Measurements from ENCODE around the gene MS4A18. TPM values are rescaled to one million over a fixed set of nuclear protein-coding genes. Genes with fewer than 3 reads are reported as not detected.
A peak's percentile ranks its signal among the peaks of the same experiment; 100 is the strongest.

MS4A18 gene
- total RNA-seq, 1 donor from 2014 or later, result not detected

- ATAC-seq, result no peak
- intact Hi-C loops (cut with micrococcal nuclease), result no loop called here
- DNase-seq, result no peak
These were observed 56.9 kb downstream of the MS4A18 start for GRCh38 chr11:60781286-60781980.

- ATAC-seq (no peak), DNase-seq (no peak)
- intact Hi-C loops (cut with micrococcal nuclease), result no loop called here
These were observed 57.4 kb downstream of the MS4A18 start for GRCh38 chr11:60781981-60782316.

- ATAC-seq, result no peak
- DNase-seq, result no peak
- intact Hi-C loops (cut with micrococcal nuclease), result no loop called here
These were observed 58.0 kb downstream of the MS4A18 start for GRCh38 chr11:60782393-60783140.

- no peak for ATAC-seq
- DNase-seq, result no peak
- intact Hi-C loops (cut with micrococcal nuclease), result no loop called here
These were observed 58.6 kb downstream of the MS4A18 start for GRCh38 chr11:60783141-60783484.

- DNase-seq, result no peak
- intact Hi-C loops (cut with micrococcal nuclease), result no loop called here
- ATAC-seq, result no peak
These were observed 59.4 kb downstream of the MS4A18 start for GRCh38 chr11:60783911-60784310.

- ATAC-seq, result no peak
- DNase-seq, result no peak
- intact Hi-C loops (cut with micrococcal nuclease), result no loop called here
These were observed 60.6 kb downstream of the MS4A18 start, which contains the start of gene MS4A10 for GRCh38 chr11:60785136-60785535. MS4A10 (plus strand) TSS chr11:60785333; CDS start chr11:60790336, 5,003 bp downstream.

GRCh38 chr11:60785806-60786361, 61.4 kb downstream of the MS4A18 start:
- DNase-seq (no peak), ATAC-seq (peak; percentile 39)
- intact Hi-C loops (cut with micrococcal nuclease), result no loop called here

- peak; percentile 82 for DNase-seq
- intact Hi-C loops (cut with micrococcal nuclease), result no loop called here
These were observed 62.5 kb downstream of the MS4A18 start for GRCh38 chr11:60786811-60787567.

GRCh38 chr11:60788401-60789125, 64.0 kb downstream of the MS4A18 start:
- ATAC-seq, result no peak
- DNase-seq, result no peak

More at GRCh38 chr11:60786811-60787567, 62.5 kb downstream of the MS4A18 start:
- peak; percentile 91 for ATAC-seq

GRCh38 chr11:60790726-60791125, 66.2 kb downstream of the MS4A18 start:
- intact Hi-C loops (cut with micrococcal nuclease), result no loop called here
- DNase-seq (peak; percentile 16), ATAC-seq (no peak)

More at GRCh38 chr11:60788401-60789125, 64.0 kb downstream of the MS4A18 start:
- intact Hi-C loops (cut with micrococcal nuclease), result no loop called here

GRCh38 chr11:60791153-60791933, 66.8 kb downstream of the MS4A18 start:
- intact Hi-C loops (cut with micrococcal nuclease), result no loop called here

GRCh38 chr11:60792521-60792920, 68.0 kb downstream of the MS4A18 start:
- DNase-seq (no peak), ATAC-seq (no peak)
- intact Hi-C loops (cut with micrococcal nuclease), result no loop called here

More at GRCh38 chr11:60791153-60791933, 66.8 kb downstream of the MS4A18 start:
- ATAC-seq (no peak), DNase-seq (peak; percentile 16)

Other genes with a start within 250 kb of the MS4A18 start
- not detected for gene MS4A12, start 231.9 kb upstream of the MS4A18 start, total RNA-seq
- gene MS4A13, start 209.3 kb upstream of the MS4A18 start, total RNA-seq, result not detected
- gene MS4A8, start 25.1 kb upstream of the MS4A18 start, total RNA-seq, result not detected
- not detected for gene MS4A15, start 32.1 kb downstream of the MS4A18 start, total RNA-seq
- not detected for gene MS4A10, start 60.6 kb downstream of the MS4A18 start, total RNA-seq
- gene CCDC86, start 117.4 kb downstream of the MS4A18 start, total RNA-seq, result 9.7 TPM
- 3.1 TPM for gene PTGDR2, start 131.2 kb downstream of the MS4A18 start, total RNA-seq
- not detected for gene ZP1, start 142.8 kb downstream of the MS4A18 start, total RNA-seq
- 41.5 TPM for gene PRPF19, start 181.9 kb downstream of the MS4A18 start, total RNA-seq
- gene TMEM109, start 189.4 kb downstream of the MS4A18 start, total RNA-seq, result 97.0 TPM
- 5.9 TPM for gene TMEM132A, start 199.7 kb downstream of the MS4A18 start, total RNA-seq
- gene SLC15A3, start 227.5 kb downstream of the MS4A18 start, total RNA-seq, result 16.8 TPM
- 0.20 TPM for gene CD6, start 247.0 kb downstream of the MS4A18 start, total RNA-seq